ENCODE measurements around the gene RTKN. TPM values are rescaled to one million over a fixed set of nuclear protein-coding genes. Genes with fewer than 3 reads are reported as not detected.
"Not testable (repeated sequence)": the region's sequence is repeated elsewhere in the genome, so short reads cannot be mapped to it uniquely, and the experiment has no call there.

RTKN gene
- total and polyA plus RNA-seq, 7 experiments from 2014 or later = 0.26 to 1.5 (median 0.97) TPM; not detected in 2

- DNase-seq (no peak), ATAC-seq (no peak)
- Histone ChIP-seq H3K27me3 (ENCODE audit: control insufficient read depth in 2 of 2, insufficient read depth in 2 of 2, low read length in 2 of 2) (no peaks in the 10 kb centered on the region), H3K36me3 (ENCODE audit: control insufficient read depth in 2 of 3, insufficient read depth in 3 of 3, low read length in 3 of 3) (peaks cover 0 to 14% (median 4%) of the 10 kb centered on the region in 3 experiments), H3K4me3 (ENCODE audit: low read length) (peak overlapping the region; percentile 89), H3K9me3 (ENCODE audit: control insufficient read depth in 2 of 3, low read length in 3 of 3) (no peaks in the 10 kb centered on the region), H3K27ac (ENCODE audit: low read depth, low read length) (peak overlapping the region; percentile 91), H3K4me1 (ENCODE audit: control insufficient read depth in 2 of 2, insufficient read depth in 2 of 2, low read length in 2 of 2) (peaks cover 14 to 19% of the 10 kb centered on the region in 2 donors)
- Mint-ChIP-seq H3K36me3 (peaks cover 0 to 28% (median 9%) of the 10 kb centered on the region in 5 donors), H3K4me1 (peaks cover 12 to 35% (median 29%) of the 10 kb centered on the region in 7 donors), H3K4me3 (peak overlapping the region; percentile 88 to 99 (median 98)), H3K27ac (peak overlapping the region; percentile 94 to 99 (median 98)), H3K27me3 (no peaks in the 10 kb centered on the region), H3K9me3 (peaks cover 0 to 7% (median 0%) of the 10 kb centered on the region in 11 donors)
- CTCF ChIA-PET = interaction anchor here (1.0 to 2.2 kb wide), 5 partner anchors 9 to 116 kb away, joined by 3 to 15 read pairs (median 5); partner anchors contain the start of genes CCDC142, INO80B and TTC31
- POLR2A ChIA-PET = interaction anchor here (0.7 to 6.6 kb wide), 12 partner anchors 9 to 114 kb away, joined by 3 to 177 read pairs (median 4); partner anchors contain the start of genes CCDC142, INO80B, PCGF1 and TTC31
- intact Hi-C loops (cut with micrococcal nuclease) = loop anchor here (1.0 kb wide), 7 partner anchors 9 to 114 kb away; partner anchors contain the start of genes AUP1 (in 2 of the 2), HTRA2 (in 2 of the 2), TTC31 (in 2 of the 2) and WBP1 (in 2 of the 2)
Observed at GRCh38 chr2:74472945-74473258, 31.2 kb upstream of the RTKN start.

GRCh38 chr2:74472086-74472944, 30.6 kb upstream of the RTKN start, which contains the start of gene MRPL53:
MRPL53 (minus strand) TSS chr2:74472680; CDS start chr2:74472660, 20 bp downstream.
- intact Hi-C loops (cut with micrococcal nuclease) = loop anchor here (1.0 kb wide), 7 partner anchors 8 to 115 kb away; partner anchors contain the start of genes AUP1 (in 2 of the 2), HTRA2 (in 2 of the 2), TTC31 (in 2 of the 2) and WBP1 (in 2 of the 2)
- peak within 1 kb of the TSS; percentile 88 to 99 (median 98) for H3K4me3 Mint-ChIP-seq

GRCh38 chr2:74471332-74472065, 29.8 kb upstream of the RTKN start:
- ChIA-PET POLR2A (interaction anchor here (0.9 to 6.6 kb wide), 3 partner anchors 11 to 56 kb away, joined by 3 to 177 read pairs (median 80); partner anchors contain the start of genes CCDC142, INO80B, TTC31 and WBP1), CTCF (no interaction called here)
- ATAC-seq (no peak), DNase-seq (no peak)
- H3K9me3 Mint-ChIP-seq = peaks cover 0 to 7% (median 0%) of the 10 kb centered on the region in 11 donors
- peak overlapping the region; percentile 88 to 99 (median 98) for H3K4me3 Mint-ChIP-seq
- H3K9me3 ChIP-seq (ENCODE audit: control insufficient read depth in 2 of 3, low read length in 3 of 3) = no peaks in the 10 kb centered on the region
- H3K27me3 ChIP-seq (ENCODE audit: control insufficient read depth in 2 of 2, insufficient read depth in 2 of 2, low read length in 2 of 2) = no peaks in the 10 kb centered on the region
- H3K27me3 Mint-ChIP-seq = no peaks in the 10 kb centered on the region
- H3K4me3 ChIP-seq (ENCODE audit: low read length) = peak overlapping the region; percentile 89
- H3K27ac Mint-ChIP-seq = peak overlapping the region; percentile 94 to 99 (median 98)
- intact Hi-C loops (cut with micrococcal nuclease) = loop anchor here (1.0 kb wide), 7 partner anchors 7 to 116 kb away; partner anchors contain the start of genes AUP1 (in 2 of the 2), HTRA2 (in 2 of the 2), TTC31 (in 2 of the 2) and WBP1 (in 2 of the 2)
- peaks cover 9 to 32% (median 29%) of the 10 kb centered on the region in 7 donors for H3K4me1 Mint-ChIP-seq
- H3K36me3 Mint-ChIP-seq = peaks cover 0 to 24% (median 9%) of the 10 kb centered on the region in 5 donors
- peaks cover 0 to 14% (median 4%) of the 10 kb centered on the region in 3 experiments for H3K36me3 ChIP-seq (ENCODE audit: control insufficient read depth in 2 of 3, insufficient read depth in 3 of 3, low read length in 3 of 3)
- peak overlapping the region; percentile 91 for H3K27ac ChIP-seq (ENCODE audit: low read depth, low read length)
- peaks cover 14 to 19% of the 10 kb centered on the region in 2 donors for H3K4me1 ChIP-seq (ENCODE audit: control insufficient read depth in 2 of 2, insufficient read depth in 2 of 2, low read length in 2 of 2)

More at GRCh38 chr2:74472086-74472944, 30.6 kb upstream of the RTKN start, which contains the start of gene MRPL53:
- peaks cover 0 to 24% (median 9%) of the 10 kb centered on the region in 5 donors for H3K36me3 Mint-ChIP-seq
- Histone ChIP-seq H3K27me3 (ENCODE audit: control insufficient read depth in 2 of 2, insufficient read depth in 2 of 2, low read length in 2 of 2) (no peaks in the 10 kb centered on the region), H3K36me3 (ENCODE audit: control insufficient read depth in 2 of 3, insufficient read depth in 3 of 3, low read length in 3 of 3) (peaks cover 0 to 14% (median 4%) of the 10 kb centered on the region in 3 experiments), H3K9me3 (ENCODE audit: control insufficient read depth in 2 of 3, low read length in 3 of 3) (no peaks in the 10 kb centered on the region), H3K27ac (ENCODE audit: low read depth, low read length) (peak within 1 kb of the TSS; percentile 91), H3K4me1 (ENCODE audit: control insufficient read depth in 2 of 2, insufficient read depth in 2 of 2, low read length in 2 of 2) (peaks cover 14 to 19% of the 10 kb centered on the region in 2 donors), H3K4me3 (ENCODE audit: low read length) (peak within 1 kb of the TSS; percentile 89)
- ChIA-PET POLR2A (interaction anchor here (0.7 to 6.6 kb wide), 12 partner anchors 8 to 115 kb away, joined by 3 to 177 read pairs (median 4); partner anchors contain the start of genes CCDC142, INO80B, PCGF1 and TTC31), CTCF (interaction anchor here (1.0 to 2.2 kb wide), 4 partner anchors 10 to 116 kb away, joined by 3 to 15 read pairs (median 4); partner anchors contain the start of genes CCDC142, INO80B and TTC31)
- H3K27ac Mint-ChIP-seq = peak within 1 kb of the TSS; percentile 94 to 99 (median 98)
- DNase-seq = peak; percentile 91 to 98 (median 95)
- peaks cover 0 to 7% (median 0%) of the 10 kb centered on the region in 11 donors for H3K9me3 Mint-ChIP-seq
- no peaks in the 10 kb centered on the region for H3K27me3 Mint-ChIP-seq
- peak; percentile 96 for ATAC-seq
- H3K4me1 Mint-ChIP-seq = peaks cover 9 to 32% (median 29%) of the 10 kb centered on the region in 7 donors

- ATAC-seq; H3K4me3 ChIP-seq (ENCODE audit: low read length); H3K27me3 ChIP-seq (ENCODE audit: control insufficient read depth in 2 of 2, insufficient read depth in 2 of 2, low read length in 2 of 2); intact Hi-C loops (cut with micrococcal nuclease); DNase-seq; H3K27me3 Mint-ChIP-seq; H3K9me3 Mint-ChIP-seq; CTCF ChIA-PET; H3K9me3 ChIP-seq (ENCODE audit: control insufficient read depth in 2 of 3, low read length in 3 of 3): not testable (repeated sequence)
- Histone ChIP-seq H3K36me3 (ENCODE audit: control insufficient read depth in 2 of 3, insufficient read depth in 3 of 3, low read length in 3 of 3) (peaks cover 0 to 14% (median 4%) of the 10 kb centered on the region in 3 experiments), H3K4me1 (ENCODE audit: control insufficient read depth in 2 of 2, insufficient read depth in 2 of 2, low read length in 2 of 2) (peaks cover 14 to 19% of the 10 kb centered on the region in 2 donors), H3K27ac (ENCODE audit: low read depth, low read length) (peak overlapping the region; percentile 91)
- H3K27ac Mint-ChIP-seq = peak overlapping the region; percentile 55 to 91 (median 84)
- peaks cover 0 to 23% (median 9%) of the 10 kb centered on the region in 5 donors for H3K36me3 Mint-ChIP-seq
- peaks cover 14 to 37% (median 33%) of the 10 kb centered on the region in 7 donors for H3K4me1 Mint-ChIP-seq
- peak overlapping the region; percentile 12 to 81 (median 70) for H3K4me3 Mint-ChIP-seq
- POLR2A ChIA-PET = interaction anchor here (0.9 to 6.6 kb wide), 3 partner anchors 11 to 55 kb away, joined by 3 to 177 read pairs (median 80); partner anchors contain the start of genes CCDC142, INO80B, TTC31 and WBP1
Observed at GRCh38 chr2:74470742-74471141, 29.0 kb upstream of the RTKN start.

- H3K4me1 Mint-ChIP-seq = peaks cover 4 to 40% (median 29%) of the 10 kb centered on the region in 7 donors
- peak overlapping the region; percentile 96 for H3K4me3 ChIP-seq (ENCODE audit: low read length)
- no peaks in the 10 kb centered on the region for H3K27me3 ChIP-seq (ENCODE audit: control insufficient read depth in 2 of 2, insufficient read depth in 2 of 2, low read length in 2 of 2)
- H3K9me3 ChIP-seq (ENCODE audit: control insufficient read depth in 2 of 3, low read length in 3 of 3) = no peaks in the 10 kb centered on the region
- H3K27ac Mint-ChIP-seq = peak overlapping the region; percentile 21 to 97 (median 88)
- H3K9me3 Mint-ChIP-seq = no peaks in the 10 kb centered on the region
- H3K36me3 ChIP-seq (ENCODE audit: control insufficient read depth in 2 of 3, insufficient read depth in 3 of 3, low read length in 3 of 3) = peaks cover 0 to 29% (median 0%) of the 10 kb centered on the region in 3 experiments
- intact Hi-C loops (cut with micrococcal nuclease) = loop anchor here in 1 of 2 donors (1.0 kb wide), 1 partner anchor 8 kb away; the partner anchor contains the start of gene MRPL53
- CTCF ChIA-PET = interaction anchor here (0.6 kb wide), 1 partner anchor 12 kb away, joined by 4 read pairs; no protein-coding TSS in a partner anchor
- peaks cover 0 to 9% (median 0%) of the 10 kb centered on the region in 5 donors for H3K36me3 Mint-ChIP-seq
- DNase-seq (no peak), ATAC-seq (no peak)
- H3K4me3 Mint-ChIP-seq = peak overlapping the region; percentile 72 to 100 (median 96)
- H3K4me1 ChIP-seq (ENCODE audit: control insufficient read depth in 2 of 2, insufficient read depth in 2 of 2, low read length in 2 of 2) = peaks cover 9 to 10% of the 10 kb centered on the region in 2 donors
- H3K27me3 Mint-ChIP-seq = no peaks in the 10 kb centered on the region
- H3K27ac ChIP-seq (ENCODE audit: low read depth, low read length) = peak overlapping the region; percentile 98
- POLR2A ChIA-PET = interaction anchor here (0.8 to 6.5 kb wide), 6 partner anchors 7 to 62 kb away, joined by 4 to 64 read pairs (median 8); partner anchors contain the start of genes CCDC142, DQX1, INO80B and MRPL53
Observed at GRCh38 chr2:74464406-74464805, 22.7 kb upstream of the RTKN start.

All from naive thymus-derived CD4-positive, alpha-beta T cell (primary cell).